SH-SY5Y (cell line): ENCODE data around the gene SLC24A3.

Experiments used
- GATA2 ChIP-seq: IDR thresholded peaks from 2 replicates; pipeline ENCODE4 v1.6.1; 2011; ENCODE audit warnings: mild to moderate bottlenecking, low read depth, low read length
- GATA3 ChIP-seq: IDR thresholded peaks from 2 replicates; pipeline ENCODE4 v1.6.1; 2011; ENCODE audit warnings: low read depth, mild to moderate bottlenecking, low read length, moderate library complexity

- TF ChIP-seq GATA2 (no peak), GATA3 (no peak)
Observed at GRCh38 chr20:19429538-19429937, 217.1 kb downstream of the SLC24A3 start.
